Muscle layer of duodenum (tissue), 2 donors: ENCODE data around the gene SLC12A7.

Experiments used
- H3K27ac ChIP-seq: one replicate; pipeline ENCODE4 v1.7.0; 2013; ENCODE audit warnings: mild to moderate bottlenecking, low read length
- H3K27me3 ChIP-seq: one replicate; pipeline ENCODE4 v1.7.0; 2013; ENCODE audit warnings: low read depth, mild to moderate bottlenecking, control low read depth, low read length
- H3K36me3 ChIP-seq, 2 donors: one replicate each; pipeline ENCODE4 v1.7.0; 2013; ENCODE audit warnings: low read length in 2 of 2, control low read depth in 1 of 2, mild to moderate bottlenecking in 1 of 2; ENCODE audit not compliant: insufficient read depth in 2 of 2, control insufficient read depth in 1 of 2
- H3K4me1 ChIP-seq, 2 donors: one replicate each; pipeline ENCODE4 v1.7.0; 2013; ENCODE audit warnings: low read length in 2 of 2, mild to moderate bottlenecking in 2 of 2, control low read depth in 1 of 2, moderate library complexity in 1 of 2; ENCODE audit not compliant: insufficient read depth in 2 of 2, control insufficient read depth in 1 of 2
- H3K4me3 ChIP-seq, 2 donors: one replicate each; pipeline ENCODE4 v1.7.0; 2013; ENCODE audit warnings: low read length in 2 of 2, low read depth in 1 of 2, mild to moderate bottlenecking in 1 of 2
- H3K9me3 ChIP-seq, 2 donors: one replicate each; pipeline ENCODE4 v1.7.0; 2013; ENCODE audit warnings: low read length in 2 of 2, control low read depth in 1 of 2, mild to moderate bottlenecking in 1 of 2; ENCODE audit not compliant: control insufficient read depth in 1 of 2
- donor health status: healthy.

Gene SLC12A7

GRCh38 chr5:1123418-1124147 is 11.7 kb upstream of the SLC12A7 start:
- Histone ChIP-seq H3K4me3 (no peak overlapping the region), H3K27ac (no peak overlapping the region), H3K4me1 (peaks cover 6 to 19% of the 10 kb centered on the region in 2 donors), H3K36me3 (no peaks in the 10 kb centered on the region), H3K27me3 (no peaks in the 10 kb centered on the region), H3K9me3 (no peaks in the 10 kb centered on the region)

GRCh38 chr5:1122511-1123294 is 10.8 kb upstream of the SLC12A7 start:
- no peaks in the 10 kb centered on the region for H3K9me3 ChIP-seq
- H3K4me1 ChIP-seq: peaks cover 3 to 16% of the 10 kb centered on the region in 2 donors
- H3K27me3 ChIP-seq: no peaks in the 10 kb centered on the region
- H3K4me3 ChIP-seq: no peak overlapping the region
- no peak overlapping the region for H3K27ac ChIP-seq
- no peaks in the 10 kb centered on the region for H3K36me3 ChIP-seq

- no peak overlapping the region for H3K4me3 ChIP-seq
- no peaks in the 10 kb centered on the region for H3K9me3 ChIP-seq
- no peak overlapping the region for H3K27ac ChIP-seq
- peaks cover 3 to 15% of the 10 kb centered on the region in 2 donors for H3K4me1 ChIP-seq
- no peaks in the 10 kb centered on the region for H3K36me3 ChIP-seq
- no peaks in the 10 kb centered on the region for H3K27me3 ChIP-seq
Observed at GRCh38 chr5:1121891-1122290, 10.0 kb upstream of the SLC12A7 start.

GRCh38 chr5:1121044-1121443 is 9.2 kb upstream of the SLC12A7 start:
- H3K36me3 ChIP-seq: no peaks in the 10 kb centered on the region
- H3K4me1 ChIP-seq: peaks cover 3 to 15% of the 10 kb centered on the region in 2 donors
- no peaks in the 10 kb centered on the region for H3K9me3 ChIP-seq
- no peak overlapping the region for H3K27ac ChIP-seq
- H3K4me3 ChIP-seq: no peak overlapping the region
- no peaks in the 10 kb centered on the region for H3K27me3 ChIP-seq

- Histone ChIP-seq H3K27me3 (no peaks in the 10 kb centered on the region), H3K4me3 (no peak overlapping the region), H3K4me1 (peaks cover 3 to 15% of the 10 kb centered on the region in 2 donors), H3K9me3 (no peaks in the 10 kb centered on the region), H3K36me3 (no peaks in the 10 kb centered on the region), H3K27ac (no peak overlapping the region)
Observed at GRCh38 chr5:1120236-1120999, 8.6 kb upstream of the SLC12A7 start.

DNA sequence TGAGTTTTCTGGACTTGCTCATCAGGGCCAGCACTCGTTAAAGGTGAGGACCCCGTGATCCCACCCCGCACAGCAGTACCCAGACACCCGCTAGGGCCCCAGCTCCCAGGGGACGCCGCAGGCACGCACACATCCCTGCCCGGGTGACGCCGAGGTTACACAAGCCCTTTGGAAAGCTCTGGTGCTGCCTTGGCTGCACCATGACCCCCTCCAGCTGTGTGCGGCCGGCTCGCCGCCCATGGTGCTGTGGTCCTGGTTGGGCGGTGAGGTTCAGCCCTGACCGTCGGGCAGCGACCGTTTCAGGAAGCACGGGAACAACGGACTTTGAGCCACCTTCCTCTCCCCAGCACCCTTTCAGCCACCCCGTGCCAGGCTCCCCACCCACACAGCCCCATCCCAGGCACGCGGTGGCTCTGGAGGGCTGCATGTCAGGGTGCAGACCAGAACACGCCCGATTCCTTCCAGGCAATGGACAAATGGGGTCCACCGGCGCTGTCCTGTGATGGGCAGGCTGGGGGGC is 7.5 kb upstream of the SLC12A7 start:
- Histone ChIP-seq H3K4me1 (peaks cover 3 to 15% of the 10 kb centered on the region in 2 donors), H3K4me3 (no peak overlapping the region), H3K36me3 (no peaks in the 10 kb centered on the region), H3K27me3 (no peaks in the 10 kb centered on the region), H3K9me3 (no peaks in the 10 kb centered on the region), H3K27ac (no peak overlapping the region)

DNA sequence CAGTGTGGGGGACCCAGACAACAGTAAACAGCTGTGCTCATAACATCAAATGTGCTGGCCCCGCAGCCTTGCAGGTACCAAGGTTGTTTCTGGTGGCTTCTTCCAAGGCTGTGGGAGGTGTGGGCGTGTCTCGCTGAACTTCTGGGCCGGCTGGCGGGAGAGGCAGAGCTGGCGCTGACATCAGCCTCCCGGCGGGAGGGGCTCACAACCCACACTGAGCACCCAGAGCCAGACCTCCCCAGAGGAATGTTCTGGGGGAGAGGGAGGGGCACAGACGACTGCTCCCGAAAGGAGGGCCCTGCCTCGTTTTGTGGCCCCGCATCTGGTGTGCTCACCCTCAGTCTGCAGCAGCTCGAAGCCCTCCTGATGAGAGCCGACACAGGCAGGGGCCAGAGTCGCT is 6.9 kb upstream of the SLC12A7 start:
- Histone ChIP-seq H3K36me3 (no peaks in the 10 kb centered on the region), H3K27me3 (no peaks in the 10 kb centered on the region), H3K27ac (no peak overlapping the region), H3K4me3 (no peak overlapping the region), H3K4me1 (peaks cover 3 to 12% of the 10 kb centered on the region in 2 donors), H3K9me3 (no peaks in the 10 kb centered on the region)

DNA sequence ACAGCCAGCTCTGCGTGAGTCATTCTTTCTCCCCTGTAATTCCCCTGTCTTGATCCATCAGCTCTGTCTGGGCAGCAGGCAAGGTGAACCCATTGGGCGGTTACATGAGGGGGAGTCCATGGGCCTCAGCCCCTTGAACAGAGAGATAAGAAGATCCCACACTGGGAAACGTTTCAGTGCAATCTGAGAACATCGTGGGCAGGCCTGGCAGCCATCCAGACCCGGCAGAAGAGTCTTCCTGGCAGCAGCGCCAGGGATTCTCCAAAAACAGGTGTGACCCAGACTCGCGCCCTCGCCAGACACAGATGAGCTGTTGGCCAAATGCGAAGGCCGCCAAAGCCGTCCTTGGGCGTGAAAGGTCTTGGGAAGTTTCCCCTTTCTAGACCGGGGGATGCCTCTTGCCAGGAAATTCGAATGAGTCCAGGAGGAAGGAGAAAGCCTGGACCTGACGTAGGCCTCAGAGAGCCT is 6.4 kb upstream of the SLC12A7 start:
- Histone ChIP-seq H3K27ac (no peak overlapping the region), H3K9me3 (no peaks in the 10 kb centered on the region), H3K36me3 (no peaks in the 10 kb centered on the region), H3K4me1 (peaks cover 3 to 12% of the 10 kb centered on the region in 2 donors), H3K4me3 (no peak overlapping the region), H3K27me3 (no peaks in the 10 kb centered on the region)

DNA sequence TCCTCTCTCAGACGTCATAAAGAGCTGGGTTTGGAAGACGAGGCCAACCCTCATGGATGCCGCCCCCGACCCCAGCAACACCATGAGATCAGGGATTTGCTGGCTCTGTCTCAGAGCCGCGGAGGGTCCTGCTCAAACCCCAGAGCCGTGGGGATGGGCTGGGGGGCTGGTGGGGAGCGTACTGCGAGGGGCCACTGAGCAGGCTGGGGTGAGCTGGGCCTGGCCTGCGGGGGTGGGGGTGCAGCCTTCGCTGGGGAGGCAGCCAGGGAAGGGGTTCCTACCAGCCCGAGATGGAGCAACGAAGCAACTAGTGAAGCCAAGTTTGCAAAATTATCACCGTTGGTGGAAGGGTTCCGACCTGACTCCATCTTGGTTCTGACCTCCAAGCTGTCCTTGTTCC is 5.1 kb upstream of the SLC12A7 start:
- no peak overlapping the region for H3K4me3 ChIP-seq
- H3K27ac ChIP-seq: no peak overlapping the region
- no peaks in the 10 kb centered on the region for H3K27me3 ChIP-seq

GRCh38 chr5:1116109-1116740 is 4.4 kb upstream of the SLC12A7 start:
- no peaks in the 10 kb centered on the region for H3K9me3 ChIP-seq
- no peak overlapping the region for H3K4me3 ChIP-seq
- H3K27me3 ChIP-seq: no peaks in the 10 kb centered on the region
- peaks cover 3 to 12% of the 10 kb centered on the region in 2 donors for H3K4me1 ChIP-seq
- H3K27ac ChIP-seq: no peak overlapping the region
- no peaks in the 10 kb centered on the region for H3K36me3 ChIP-seq

More for the DNA sequence above, 5.1 kb upstream of the SLC12A7 start:
- H3K4me1 ChIP-seq: peaks cover 3 to 12% of the 10 kb centered on the region in 2 donors
- H3K9me3 ChIP-seq: no peaks in the 10 kb centered on the region
- H3K36me3 ChIP-seq: no peaks in the 10 kb centered on the region
